HG03039 (cell line): ENCODE measurements around the gene TTC13.

Source experiments
- ATAC-seq: cut with Tn5 transposase; IDR thresholded peaks from one replicate; pipeline ENCODE4 v1.9.1; 2021; ENCODE audit warnings: mild to moderate bottlenecking, moderate library complexity; ENCODE audit not compliant: unreplicated experiment

Gene TTC13

DNA sequence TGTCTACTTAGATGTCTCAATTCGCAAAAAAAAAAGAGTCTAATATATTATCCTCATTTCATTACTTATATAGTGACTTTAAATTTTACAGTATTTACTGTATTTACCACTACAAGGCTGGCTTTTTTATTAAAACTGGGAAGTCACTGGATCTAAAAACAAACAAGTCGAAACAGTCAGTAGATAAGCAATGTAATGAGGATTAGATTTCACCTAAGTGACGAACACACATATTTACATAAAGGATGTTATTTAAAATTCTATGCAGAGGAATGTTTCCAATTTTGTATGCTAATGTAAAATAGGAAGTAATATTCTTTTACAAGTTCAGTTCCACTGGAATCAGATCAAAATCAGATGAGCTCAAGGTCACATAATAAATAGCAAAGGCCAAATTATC lies 28.3 kb downstream of the TTC13 start:
- ATAC-seq = no peak

DNA sequence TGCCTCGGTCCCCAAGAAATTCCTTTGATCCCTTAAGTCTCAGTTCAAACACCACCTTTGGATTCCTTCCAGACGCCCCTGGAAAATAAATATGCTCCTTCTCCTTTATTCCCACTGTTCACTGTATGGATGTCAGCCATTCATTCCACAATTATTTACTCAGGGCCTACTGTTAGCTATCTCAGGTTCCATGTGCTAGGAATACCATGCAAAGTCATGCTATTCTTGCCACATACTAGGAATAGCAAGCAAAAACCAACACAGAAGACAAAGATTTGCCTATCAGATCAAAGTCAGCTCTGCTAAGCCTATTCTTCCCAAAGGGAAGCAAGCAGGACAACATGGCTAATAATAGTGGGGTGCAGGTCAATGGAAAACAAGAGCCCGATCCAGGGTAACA lies 29.8 kb downstream of the TTC13 start:
- no peak for ATAC-seq

DNA sequence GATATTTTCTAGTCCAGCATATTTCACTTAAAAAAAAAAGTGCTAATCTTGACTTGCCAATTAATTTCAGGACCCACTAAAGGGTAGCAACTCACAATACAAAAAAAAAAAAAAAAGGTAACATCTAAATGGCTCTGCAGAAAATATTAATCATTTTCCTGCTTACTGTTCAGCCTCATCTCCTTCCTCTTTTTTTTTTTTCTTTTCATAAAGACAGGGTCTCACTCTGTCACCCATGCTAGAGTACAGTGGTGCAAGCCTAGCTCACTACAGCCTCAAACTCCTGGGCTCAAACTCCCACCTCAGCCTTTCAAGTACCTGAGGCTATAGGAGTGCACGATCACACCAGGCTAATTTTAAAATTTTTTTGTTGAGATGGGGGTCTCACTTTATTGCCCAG lies 30.4 kb downstream of the TTC13 start:
- ATAC-seq = no peak

DNA sequence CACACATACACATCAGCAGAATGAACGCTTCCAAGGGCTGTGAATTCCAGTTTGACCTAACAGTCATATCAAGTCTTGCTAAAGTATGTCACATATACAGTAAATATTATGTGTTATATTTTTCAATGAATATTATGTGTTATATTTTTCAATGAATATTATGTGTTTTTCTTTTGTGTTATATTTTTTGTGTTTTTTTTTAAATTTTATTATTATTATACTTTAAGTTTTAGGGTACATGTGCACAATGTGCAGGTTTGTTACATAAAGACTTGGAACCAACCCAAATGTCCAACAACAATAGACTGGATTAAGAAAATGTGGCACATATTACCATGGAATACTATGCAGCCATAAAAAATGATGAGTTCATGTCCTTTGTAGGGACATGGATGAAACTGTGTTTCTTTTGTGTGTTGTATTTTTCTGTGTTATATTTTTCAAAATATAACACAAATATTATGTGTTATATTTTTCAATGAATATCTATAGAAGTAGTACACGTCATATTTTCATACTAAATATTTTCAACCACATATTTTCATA lies 35.5 kb downstream of the TTC13 start:
- no peak for ATAC-seq

DNA sequence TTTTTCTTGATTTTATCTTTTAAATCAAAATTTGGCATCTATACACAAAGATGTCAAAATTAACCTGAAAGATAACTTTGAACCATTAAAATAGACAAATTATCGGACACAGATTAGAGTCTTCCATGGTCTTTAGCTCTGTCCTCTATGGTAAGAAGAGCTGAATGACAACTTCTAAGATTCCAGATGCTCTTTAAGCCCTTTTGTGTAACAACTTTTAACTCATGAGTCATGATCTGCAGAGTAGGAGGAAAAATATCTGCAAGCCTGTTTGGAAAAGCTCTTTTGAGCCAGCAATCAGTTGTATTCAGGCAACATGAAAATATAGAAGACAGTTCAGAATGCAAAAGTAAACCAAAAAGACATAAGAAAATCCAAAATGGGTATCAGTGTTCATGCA lies 37.8 kb downstream of the TTC13 start:
- no peak for ATAC-seq

DNA sequence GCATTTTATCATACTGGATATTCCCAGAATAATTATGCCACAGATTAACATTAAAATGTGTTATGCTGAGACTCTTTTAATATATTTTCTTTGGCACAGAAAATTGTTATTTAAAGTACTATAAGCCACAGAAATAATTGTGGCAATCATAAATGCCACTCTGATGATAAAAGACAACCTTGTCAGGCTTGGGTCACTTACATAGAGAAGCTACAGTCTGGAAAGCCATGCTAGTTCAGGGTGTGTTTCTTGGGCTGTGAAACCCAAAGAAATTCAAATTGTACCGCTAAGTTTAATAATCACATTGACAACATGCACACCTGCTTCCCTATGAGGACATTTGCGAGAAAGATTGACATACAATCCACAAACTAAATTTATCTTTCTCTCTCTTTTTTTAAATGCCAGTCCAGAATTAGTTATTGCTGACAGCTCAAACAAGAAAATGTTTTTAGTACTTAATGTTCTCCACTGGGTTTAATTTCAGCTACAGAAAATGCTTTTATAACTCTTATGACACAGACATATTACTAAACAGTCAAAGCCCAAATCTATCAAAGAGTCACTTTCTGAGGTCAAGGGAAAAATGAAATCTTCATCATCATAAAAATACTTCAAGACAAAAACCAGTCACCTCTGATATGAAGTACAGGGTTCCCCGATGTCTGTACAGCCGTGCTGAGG lies 38.7 kb downstream of the TTC13 start:
- ATAC-seq = no peak

DNA sequence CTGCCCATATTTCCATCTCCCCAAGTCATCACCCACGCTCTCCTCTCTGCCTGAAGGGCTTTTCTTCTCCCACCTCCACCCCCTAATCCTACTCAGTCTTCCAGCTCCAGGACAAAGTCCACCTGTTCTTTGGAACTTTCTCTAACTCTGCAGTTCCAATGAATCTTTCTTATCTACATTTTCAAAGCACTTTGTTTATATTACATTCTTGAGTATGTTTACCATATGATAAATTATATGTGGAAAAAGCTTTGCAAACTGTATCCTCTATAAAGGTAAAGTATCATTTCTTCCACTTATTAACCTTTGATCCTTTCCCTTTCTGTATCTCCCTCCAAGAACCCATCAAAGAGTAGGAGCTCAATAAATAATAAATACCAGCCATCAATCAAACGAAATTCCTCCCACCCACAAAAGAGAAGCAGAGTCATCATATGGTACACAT lies 39.7 kb downstream of the TTC13 start:
- ATAC-seq = no peak

DNA sequence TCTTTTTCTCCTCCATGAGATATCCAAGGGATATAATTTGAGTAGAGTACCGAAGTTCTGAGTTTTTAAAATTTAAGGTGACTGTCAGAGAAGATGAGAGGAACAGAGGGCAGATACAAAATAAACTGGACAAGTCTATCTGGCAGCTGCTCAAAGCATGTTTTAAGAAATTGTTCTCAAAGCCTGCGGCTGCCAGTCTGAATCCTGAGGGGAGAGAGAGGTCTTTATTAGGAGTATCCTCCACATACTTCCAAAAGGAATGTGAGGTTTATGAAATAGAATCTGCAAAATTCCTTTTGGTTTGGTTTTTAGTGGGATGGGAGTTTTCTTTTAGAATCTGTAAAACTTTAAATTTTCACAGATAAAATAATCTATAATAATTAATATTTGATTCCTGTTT lies 41.3 kb downstream of the TTC13 start:
- ATAC-seq = no peak

DNA sequence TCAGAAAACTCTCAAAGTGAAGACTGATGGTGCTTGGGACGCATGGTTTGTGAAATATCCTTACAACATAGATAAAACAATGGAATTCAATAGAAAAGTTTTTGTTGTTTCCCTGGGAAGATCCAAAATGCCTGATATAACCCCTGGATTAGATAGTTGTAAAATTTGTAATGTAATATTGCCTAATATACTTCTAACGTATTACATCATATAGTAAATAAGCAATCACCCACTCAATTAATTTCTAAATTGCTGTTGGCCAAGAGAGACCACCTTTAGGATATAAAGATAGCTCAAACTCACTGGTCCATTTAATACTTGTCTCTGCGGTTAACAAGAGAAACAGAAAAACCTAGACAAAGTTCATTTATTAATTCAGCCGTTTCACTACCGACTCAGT lies 42.2 kb downstream of the TTC13 start:
- ATAC-seq = no peak

DNA sequence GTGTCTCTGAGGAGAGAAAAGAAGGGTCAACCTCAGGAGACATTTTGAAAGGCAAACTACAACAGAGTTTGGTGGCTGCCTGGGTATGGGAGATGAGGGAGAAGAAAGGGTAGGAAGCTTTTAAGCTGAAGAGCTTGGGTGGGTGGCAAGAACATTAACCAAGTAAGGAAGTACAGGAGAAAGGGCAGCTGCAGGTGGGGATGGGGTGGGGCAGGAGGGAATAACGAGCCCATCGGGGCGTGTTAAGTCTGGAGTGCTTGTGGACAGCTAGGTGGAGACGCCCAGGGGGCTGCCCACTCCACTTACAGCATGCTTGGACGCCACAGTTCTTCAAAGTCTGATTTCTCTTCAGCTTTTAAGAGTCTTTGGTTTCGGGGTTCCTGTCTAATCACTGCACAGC lies 42.8 kb downstream of the TTC13 start:
- ATAC-seq = no peak

DNA sequence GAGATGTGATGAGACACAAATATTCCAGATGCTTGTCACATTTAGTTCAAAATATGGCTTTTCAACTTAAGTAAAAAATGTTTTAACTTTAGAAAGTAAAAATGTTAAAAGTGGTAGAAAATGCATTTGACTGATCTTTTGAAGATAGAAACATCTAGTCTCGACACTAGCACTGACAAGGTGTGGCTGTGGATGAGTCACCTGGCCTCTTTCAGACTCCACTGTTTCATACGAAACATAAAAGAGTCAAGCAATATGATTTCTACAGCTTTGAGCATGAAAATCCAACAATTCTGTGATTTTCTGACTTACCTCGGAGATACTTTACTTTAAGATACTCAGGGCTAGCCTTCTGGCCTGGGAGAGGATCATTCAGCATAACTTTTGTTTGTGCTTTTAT lies 47.7 kb downstream of the TTC13 start:
- no peak for ATAC-seq

DNA sequence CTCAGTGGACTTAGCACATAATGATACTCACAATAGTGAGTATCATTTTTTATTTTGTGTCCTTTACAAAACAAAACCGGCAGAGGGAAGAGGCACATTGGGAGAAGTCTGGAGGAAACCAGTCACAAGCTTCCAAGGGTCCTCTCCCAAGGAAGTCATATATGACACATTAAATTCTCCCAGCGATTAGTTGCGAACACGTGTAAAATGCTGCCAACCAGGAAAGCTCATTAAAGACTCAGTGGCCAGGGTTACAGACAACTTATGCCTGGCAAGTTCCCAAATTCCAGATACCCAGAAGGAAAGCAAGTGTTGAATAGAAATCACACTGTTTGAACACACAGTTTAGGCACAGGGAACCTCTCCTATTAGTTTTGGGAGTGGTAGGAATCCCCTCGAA lies 52.5 kb downstream of the TTC13 start:
- no peak for ATAC-seq

DNA sequence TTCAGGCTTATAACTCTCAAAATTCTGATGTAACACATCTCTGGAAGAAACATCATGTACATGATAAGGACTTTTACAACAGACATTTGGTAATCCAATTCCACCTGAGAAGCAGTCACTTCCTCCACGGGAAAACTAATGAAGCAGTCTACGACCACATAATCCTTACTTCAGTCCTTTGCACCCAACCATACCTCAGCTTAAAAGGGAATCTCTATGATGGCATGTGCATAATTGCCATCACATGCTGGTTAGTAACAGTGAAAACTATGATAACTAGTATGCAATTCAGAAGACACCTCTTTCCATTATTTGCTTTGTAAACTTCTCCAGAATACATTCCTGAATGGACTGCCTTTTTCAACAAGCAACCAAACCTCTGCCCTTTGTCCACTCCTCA lies 53.1 kb downstream of the TTC13 start:
- no peak for ATAC-seq

DNA sequence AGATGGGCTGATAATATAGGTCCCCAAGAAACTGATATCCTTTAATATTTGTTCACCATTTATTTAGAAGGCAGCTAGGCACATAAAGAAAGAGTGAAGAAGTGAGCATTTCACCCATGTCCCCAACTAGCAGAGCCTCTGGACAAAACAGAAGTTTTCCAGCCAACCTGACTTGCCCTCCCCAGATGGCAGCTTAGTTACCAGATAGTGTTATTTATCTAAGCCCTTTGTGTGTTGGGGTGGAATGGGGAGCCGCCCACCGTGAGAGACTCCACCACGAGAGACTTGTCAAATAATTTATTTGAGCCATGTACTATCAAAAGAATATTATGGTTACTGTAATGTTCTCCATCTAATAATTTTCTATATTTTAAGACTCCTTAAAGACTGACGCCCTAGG lies 55.5 kb downstream of the TTC13 start:
- ATAC-seq = no peak

DNA sequence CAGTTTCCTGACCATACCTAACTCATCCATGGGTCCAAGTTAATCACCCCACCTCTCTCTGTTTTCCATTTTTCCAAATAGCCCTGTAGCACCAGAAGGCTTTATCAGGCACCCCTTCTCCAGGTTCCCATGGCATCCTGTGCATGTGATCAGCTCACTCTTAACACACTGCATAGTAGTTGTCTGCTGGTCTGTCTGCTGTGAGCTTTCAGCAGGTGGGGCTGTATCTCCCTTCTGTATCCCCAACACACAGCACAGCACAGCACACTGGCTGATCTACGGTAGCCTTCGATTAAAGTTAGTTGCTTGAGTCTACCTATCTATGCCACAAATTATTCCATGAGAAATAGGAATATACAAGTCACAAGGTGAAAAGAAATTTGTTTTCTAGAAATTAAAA lies 56.0 kb downstream of the TTC13 start:
- ATAC-seq = no peak

DNA sequence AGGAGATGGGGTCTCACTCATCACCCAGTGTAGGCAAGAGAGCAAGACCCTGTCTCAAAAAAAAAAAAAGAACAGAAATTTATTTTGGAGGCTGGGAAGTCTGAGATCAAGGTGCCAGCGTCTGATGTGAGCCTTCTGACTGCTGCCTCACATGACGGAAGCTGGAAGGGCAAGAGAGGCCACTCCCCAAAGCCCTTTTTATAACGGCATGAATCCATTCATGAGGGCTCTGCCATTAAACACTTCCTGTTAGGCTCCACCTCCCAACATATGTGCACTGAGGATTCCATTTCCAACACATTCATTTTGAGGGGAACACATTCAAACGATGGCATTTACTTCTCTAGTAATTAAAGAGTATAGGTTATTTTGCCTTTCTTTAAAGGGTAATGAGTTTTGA lies 59.5 kb downstream of the TTC13 start:
- ATAC-seq = no peak

DNA sequence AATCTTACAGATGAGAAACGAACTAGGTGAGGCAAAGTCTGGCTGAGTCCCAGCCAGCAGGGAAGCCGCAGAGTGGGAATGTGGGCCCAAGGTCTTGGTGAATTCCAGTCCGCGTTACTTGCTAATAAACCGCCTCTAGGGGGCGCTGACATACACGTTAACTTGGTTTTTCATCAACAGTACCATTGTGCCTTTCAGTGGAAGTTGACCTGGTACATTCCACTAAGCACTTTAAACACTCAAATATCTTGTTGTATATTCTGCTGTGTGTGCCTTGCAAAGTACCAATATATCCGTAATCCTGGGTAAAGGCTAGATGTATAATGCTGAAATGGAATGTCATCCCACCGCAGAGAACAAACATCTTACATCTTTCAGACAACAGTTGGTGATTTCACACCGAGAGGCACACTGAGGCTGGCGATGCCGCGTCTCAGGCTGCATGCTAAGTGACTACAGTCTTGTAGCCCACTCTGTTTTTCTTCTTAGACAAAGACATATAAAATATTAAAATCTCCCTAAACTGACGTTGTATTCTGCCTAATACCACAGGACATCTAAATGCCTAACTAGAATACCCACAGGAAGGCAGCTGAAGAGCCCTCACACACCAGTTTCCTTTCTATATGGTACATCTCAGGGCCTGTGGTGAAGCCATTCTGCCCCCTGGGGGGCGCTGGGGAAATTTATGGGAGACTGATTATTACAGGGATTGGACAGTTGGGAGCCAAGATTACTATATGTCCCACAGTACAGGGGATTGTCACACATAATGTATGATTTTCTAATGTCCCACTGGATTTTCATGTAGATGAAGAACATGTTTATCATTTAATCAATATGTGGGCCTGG lies 61.2 kb downstream of the TTC13 start:
- no peak for ATAC-seq

DNA sequence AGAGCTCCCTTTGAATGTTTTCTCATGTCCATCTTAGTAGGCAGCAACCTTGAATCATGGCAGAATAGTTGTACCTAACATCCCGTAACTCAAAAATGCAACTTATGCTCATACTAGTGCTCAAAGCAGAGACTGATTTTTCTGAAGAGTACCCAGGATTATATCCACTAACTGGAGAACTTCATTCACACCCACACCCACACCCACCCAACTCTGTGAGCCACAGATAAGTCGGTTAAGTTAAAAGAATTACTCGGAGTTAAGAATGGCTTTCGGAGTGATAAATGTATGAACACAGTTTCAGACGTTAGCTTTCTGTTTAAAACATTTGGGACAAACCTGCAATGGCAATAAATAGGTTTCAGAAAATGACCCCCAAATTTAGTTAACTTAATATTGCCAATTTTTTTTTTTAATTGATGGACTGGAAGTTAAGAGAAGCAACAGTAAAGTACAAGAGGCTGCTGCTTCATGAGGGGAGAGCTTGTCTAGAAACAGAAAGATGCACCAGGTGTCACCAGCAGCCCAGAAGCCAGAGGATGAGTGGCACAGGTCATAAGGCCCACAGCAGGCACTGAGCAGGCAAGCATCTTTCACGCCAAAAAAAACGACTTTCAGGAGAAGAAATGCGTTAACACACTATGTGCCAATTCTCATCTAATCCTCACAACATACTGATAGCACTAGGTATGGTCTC lies 61.9 kb downstream of the TTC13 start:
- ATAC-seq = no peak

DNA sequence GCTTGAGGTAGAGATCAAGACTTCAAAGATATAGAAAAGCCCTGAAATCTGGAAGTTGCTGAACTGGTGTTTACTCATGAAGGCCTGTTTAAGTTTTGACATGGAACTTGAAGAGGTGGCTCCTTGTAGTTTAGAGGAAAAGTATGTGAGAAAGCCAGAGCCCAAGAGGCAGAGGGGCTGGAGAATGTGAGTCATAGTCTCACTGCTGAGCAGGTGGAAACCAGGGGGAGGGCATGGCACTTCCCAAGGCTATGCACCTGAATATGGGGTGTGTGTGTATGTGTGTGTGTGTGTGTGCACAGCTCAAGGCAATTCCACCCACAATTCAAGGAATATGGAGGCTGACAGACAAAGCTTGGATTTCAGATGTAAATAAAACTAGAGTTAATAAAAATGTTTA lies 63.6 kb downstream of the TTC13 start:
- no peak for ATAC-seq

DNA sequence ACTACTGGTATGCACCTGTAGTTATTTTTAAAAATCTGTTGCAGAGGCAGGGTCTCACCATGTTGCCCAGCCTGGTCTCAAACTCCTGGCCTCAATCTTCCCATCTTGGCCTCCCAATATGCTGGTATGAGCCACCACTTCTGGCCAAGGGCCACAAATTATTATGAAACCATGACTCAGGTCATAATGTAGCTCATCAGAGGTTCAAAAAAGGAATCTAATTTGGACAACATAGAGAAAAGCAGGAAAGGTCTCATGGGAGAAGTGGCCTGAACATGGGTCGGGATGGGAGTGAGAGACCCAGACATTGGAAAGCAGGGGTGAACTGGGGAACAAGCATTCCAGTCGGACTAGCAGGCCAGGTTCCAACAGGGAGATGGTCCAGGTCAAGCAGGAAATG lies 65.2 kb downstream of the TTC13 start:
- ATAC-seq = no peak

DNA sequence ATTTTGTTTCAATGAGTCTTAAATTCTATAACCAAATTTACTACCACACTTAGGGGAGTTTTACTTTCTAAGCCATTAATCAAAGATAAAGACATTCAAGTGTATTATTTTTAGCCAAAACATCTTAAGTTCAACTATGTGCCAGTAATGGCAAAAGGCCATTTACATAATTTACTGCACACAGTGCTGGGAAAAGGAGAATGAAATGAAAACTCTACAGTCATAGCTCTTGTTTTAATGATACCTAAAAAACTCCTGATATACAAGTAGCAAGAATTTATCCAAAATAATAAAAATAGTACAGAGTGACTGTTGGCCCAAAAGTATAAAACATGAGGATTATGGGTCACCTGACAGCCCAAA lies 67.9 kb downstream of the TTC13 start:
- ATAC-seq = no peak
